HG03457 (cell line): ENCODE measurements around the gene DEGS2.

Source experiments
- ATAC-seq: cut with Tn5 transposase; IDR thresholded peaks from one replicate; pipeline ENCODE4 v1.9.1; 2021; ENCODE audit warnings: moderate number of reproducible peaks; ENCODE audit not compliant: unreplicated experiment

The DEGS2 gene

DNA sequence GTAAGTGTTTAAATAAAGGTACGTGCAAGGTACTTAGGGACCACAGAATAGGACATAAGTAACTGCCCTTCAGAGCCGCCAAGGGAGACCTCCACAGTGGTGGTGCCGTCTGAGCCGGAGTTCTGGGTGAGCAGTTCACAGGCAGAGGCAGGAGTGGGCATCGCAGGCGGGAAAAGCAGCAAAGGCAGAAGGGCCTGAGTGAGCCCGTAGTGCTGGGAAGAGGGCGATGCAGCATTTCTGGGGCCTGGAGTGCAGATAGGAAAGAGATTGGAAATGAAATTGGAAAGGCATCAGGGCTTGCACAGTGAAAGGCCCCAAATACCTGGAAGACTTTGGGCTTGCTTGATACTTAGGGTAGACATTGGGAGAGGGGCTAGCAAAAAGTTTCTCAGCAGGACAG, 61.3 kb downstream of the DEGS2 start:
- ATAC-seq = no peak

GRCh38 chr14:100096656-100097055, 62.8 kb downstream of the DEGS2 start:
- ATAC-seq = no peak
